ENCODE measurements around the gene CDYL.

DNA sequence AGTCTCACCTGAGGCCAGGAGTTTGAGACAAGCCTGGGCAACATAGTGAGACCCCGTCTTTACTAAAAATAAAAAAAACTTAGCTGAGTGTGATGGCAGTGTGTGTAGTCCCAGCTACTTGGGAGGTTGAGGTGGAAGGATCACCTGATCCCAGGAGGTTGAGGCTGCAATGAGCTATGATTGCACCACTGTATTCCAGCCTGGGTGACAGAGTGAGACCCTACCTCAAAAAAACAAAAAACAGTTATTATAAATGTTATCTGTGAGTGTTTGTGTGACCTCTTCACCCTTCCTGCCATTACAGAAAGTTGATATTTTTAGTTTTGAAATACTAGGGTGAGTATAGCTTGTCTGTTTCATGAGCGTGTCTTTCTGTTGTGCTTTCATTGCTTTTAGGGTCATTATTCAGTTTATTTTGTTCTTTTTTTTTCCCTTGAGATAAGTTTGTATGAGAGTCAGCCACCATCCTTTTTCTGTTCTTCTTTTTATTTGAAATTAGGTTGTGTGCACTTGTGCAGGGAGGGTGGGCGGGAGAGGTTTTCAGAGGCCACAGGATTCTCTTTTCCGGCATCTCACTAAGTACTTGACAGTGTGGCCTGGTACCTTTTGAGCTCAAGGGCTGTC is 26.2 kb downstream of the CDYL start:
- TF ChIP-seq, protein P1, sequence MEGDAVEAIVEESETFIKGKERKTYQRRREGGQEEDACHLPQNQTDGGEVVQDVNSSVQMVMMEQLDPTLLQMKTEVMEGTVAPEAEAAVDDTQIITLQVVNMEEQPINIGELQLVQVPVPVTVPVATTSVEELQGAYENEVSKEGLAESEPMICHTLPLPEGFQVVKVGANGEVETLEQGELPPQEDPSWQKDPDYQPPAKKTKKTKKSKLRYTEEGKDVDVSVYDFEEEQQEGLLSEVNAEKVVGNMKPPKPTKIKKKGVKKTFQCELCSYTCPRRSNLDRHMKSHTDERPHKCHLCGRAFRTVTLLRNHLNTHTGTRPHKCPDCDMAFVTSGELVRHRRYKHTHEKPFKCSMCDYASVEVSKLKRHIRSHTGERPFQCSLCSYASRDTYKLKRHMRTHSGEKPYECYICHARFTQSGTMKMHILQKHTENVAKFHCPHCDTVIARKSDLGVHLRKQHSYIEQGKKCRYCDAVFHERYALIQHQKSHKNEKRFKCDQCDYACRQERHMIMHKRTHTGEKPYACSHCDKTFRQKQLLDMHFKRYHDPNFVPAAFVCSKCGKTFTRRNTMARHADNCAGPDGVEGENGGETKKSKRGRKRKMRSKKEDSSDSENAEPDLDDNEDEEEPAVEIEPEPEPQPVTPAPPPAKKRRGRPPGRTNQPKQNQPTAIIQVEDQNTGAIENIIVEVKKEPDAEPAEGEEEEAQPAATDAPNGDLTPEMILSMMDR (IDR thresholded peaks at IDR 0.05), result no peak
- no peak for TF ChIP-seq POLR2A (IDR thresholded peaks at IDR 0.05)

Measured in lower leg skin (tissue), 3 donors.